Activated CD8-positive, alpha-beta T cell treated with anti-CD3 and anti-CD28 coated beads, Interleukin-2, amount 10 ng/mL, durations not matched to agents 7 days and 5 days (primary cell): ENCODE measurements around the gene DYSF. TPM values are rescaled to one million over a fixed set of nuclear protein-coding genes. Genes with fewer than 3 reads are reported as not detected.
A peak's percentile ranks its signal among the peaks of the same experiment; 100 is the strongest.

Experiments used
- ATAC-seq: fragments of 150-1000 bp; cut with Tn5 transposase; one replicate; pipeline ENCODE4 v1.10.0; 2021; ENCODE audit warnings: moderate library complexity
- CTCF ChIA-PET: fragments of 350-600 bp; sonication (Branson Sonifier 250); formaldehyde crosslinking; loops from one replicate; lab custom pipeline; 2021; ENCODE audit warnings: antibody characterized with exemption; lab: Charles Lee
- POLR2A ChIA-PET: fragments of 350-600 bp; sonication (Branson Sonifier 250); formaldehyde crosslinking; loops from one replicate; lab custom pipeline; 2021; ENCODE audit warnings: antibody characterized with exemption; lab: Charles Lee
- DNase-seq: peaks from one replicate; pipeline ENCODE4 v3.0.0-alpha.2; 2020
- H3K27ac Mint-ChIP-seq: one replicate; pipeline ENCODE4 v1.8.0; 2021; ENCODE audit warnings: mild to moderate bottlenecking, mixed read lengths
- H3K27me3 Mint-ChIP-seq: one replicate; pipeline ENCODE4 v1.8.0; 2021; ENCODE audit warnings: low read depth, mixed read lengths
- H3K36me3 Mint-ChIP-seq: one replicate; pipeline ENCODE4 v1.8.0; 2021; ENCODE audit warnings: low read depth, mixed read lengths
- H3K4me1 Mint-ChIP-seq: one replicate; pipeline ENCODE4 v1.8.0; 2021; ENCODE audit warnings: low read depth, mixed read lengths
- H3K4me3 Mint-ChIP-seq: one replicate; pipeline ENCODE4 v1.8.0; 2021; ENCODE audit warnings: mild to moderate bottlenecking, mixed read lengths
- H3K9me3 Mint-ChIP-seq: one replicate; pipeline ENCODE4 v1.8.0; 2022; ENCODE audit warnings: mixed read lengths; ENCODE audit not compliant: insufficient read depth
- total RNA-seq, 2 experiments: library from RNA; stranded (reverse); gene quantifications; one replicate each; pipeline ENCODE4 v1.2.3, GENCODE V29; 2021

DYSF gene
- total RNA-seq, 2 experiments from 2014 or later, result 3.4 to 4.7 TPM

DNA sequence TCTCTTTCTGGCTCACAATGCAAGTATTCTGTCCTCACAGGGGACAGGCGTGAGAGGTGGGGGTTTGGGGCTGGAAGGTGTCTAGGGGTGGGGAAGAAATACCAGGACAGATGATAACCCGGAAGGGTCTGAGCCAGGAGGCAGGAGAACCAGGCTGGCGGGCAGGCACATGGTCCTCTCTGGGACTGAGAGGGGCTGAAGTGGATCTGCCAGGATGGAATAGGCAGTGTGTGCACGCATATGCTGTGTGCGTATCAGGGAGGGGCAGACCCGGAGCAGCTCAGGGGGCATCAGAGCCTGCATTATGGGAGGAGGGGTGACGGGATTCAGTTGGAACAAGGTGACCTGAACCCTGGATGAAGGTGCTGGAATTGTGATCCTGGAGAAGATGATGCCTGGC, 157.3 kb downstream of the DYSF start:
- no peak for DNase-seq
- no peaks in the 10 kb centered on the region for H3K36me3 Mint-ChIP-seq
- ChIA-PET CTCF (interaction anchor here (1.7 kb wide), 1 partner anchor 187 kb away, joined by 5 read pairs; no protein-coding TSS in a partner anchor), POLR2A (no interaction called here)
- H3K9me3 Mint-ChIP-seq, result no peaks in the 10 kb centered on the region
- H3K4me1 Mint-ChIP-seq, result no peaks in the 10 kb centered on the region
- no peak overlapping the region for H3K4me3 Mint-ChIP-seq
- ATAC-seq, result no peak
- no peak overlapping the region for H3K27ac Mint-ChIP-seq
- H3K27me3 Mint-ChIP-seq, result peaks cover 7% of the 10 kb centered on the region

- POLR2A ChIA-PET, result no interaction called here
- CTCF ChIA-PET, result no interaction called here
- Mint-ChIP-seq H3K36me3 (no peaks in the 10 kb centered on the region), H3K9me3 (no peaks in the 10 kb centered on the region), H3K4me3 (no peak overlapping the region), H3K27ac (no peak overlapping the region), H3K4me1 (no peaks in the 10 kb centered on the region), H3K27me3 (peaks cover 5% of the 10 kb centered on the region)
- DNase-seq (no peak), ATAC-seq (no peak)
Measured at GRCh38 chr2:71611247-71611646, 157.9 kb downstream of the DYSF start.

DNA sequence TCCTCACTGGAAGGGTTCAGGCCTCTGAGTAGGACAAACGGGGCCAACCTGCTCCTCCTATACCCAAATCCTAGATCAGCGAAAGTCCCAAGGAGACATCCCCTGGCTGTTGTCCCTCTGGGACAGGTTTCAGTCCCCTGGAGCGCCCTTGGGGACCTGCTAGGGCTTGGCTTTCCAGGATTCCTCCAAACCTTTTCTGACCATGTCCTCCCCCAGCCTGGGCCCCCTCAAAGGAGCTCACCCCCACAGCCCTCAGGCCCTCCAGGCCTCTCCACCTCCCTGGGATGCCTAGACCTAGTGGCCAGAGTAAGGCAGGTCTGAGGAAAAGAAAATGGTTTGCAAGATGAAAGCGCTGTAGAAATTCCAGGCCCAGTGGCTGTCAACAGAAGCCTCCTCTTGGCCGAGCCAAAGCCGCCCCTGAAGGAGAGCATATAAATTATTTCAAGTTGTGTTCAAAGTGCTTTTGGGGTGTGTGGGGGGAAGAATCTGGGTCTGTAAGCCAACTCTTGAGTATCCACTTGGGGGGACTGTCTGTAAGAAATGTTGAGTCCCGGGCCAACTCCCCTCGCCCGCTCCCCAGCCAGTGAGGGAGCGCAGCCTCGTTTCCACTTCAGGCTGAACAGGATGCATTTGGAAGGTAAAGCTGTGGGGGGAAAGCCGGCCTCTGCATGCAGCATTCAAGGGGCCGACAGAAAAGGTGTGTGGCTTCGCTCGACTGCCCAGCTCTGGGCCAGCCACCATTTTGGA, 158.6 kb downstream of the DYSF start:
- Mint-ChIP-seq H3K27me3 (peaks cover 3% of the 10 kb centered on the region), H3K27ac (no peak overlapping the region), H3K4me3 (no peak overlapping the region), H3K4me1 (no peaks in the 10 kb centered on the region), H3K9me3 (no peaks in the 10 kb centered on the region), H3K36me3 (no peaks in the 10 kb centered on the region)
- DNase-seq (no peak), ATAC-seq (no peak)
- ChIA-PET POLR2A (no interaction called here), CTCF (no interaction called here)

DNA sequence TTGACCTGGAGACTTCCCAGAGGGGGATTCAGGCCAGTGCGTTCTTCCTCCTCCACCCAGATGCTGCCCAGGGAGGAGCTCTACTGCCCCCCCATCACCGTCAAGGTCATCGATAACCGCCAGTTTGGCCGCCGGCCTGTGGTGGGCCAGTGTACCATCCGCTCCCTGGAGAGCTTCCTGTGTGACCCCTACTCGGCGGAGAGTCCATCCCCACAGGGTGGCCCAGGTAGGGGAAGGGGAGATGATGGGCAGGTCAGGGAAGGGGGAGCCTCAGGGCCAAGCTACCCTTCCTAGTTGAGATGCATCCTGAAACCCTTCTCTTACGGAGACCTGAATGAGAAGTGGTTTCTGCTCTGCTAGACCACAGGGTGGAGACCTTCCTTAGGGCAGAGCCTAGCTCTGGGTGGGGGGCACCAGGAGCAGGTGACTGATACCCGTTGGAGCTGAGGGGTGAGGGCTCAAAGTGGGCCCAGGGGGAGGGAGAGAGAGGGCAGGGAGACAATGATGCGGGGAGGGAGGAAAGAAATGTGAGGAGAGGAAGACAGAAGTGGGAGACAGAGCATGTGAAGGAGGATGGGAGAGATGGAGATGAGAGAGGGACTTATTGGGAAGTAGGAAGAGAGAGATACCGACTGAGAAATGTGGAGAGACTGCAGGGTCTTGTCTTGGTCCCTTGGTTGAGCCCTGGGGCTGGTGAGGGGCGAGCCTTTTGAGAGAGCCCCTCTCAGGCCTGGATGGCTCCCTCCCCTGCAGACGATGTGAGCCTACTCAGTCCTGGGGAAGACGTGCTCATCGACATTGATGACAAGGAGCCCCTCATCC, 159.4 kb downstream of the DYSF start:
- Mint-ChIP-seq H3K4me3 (no peak overlapping the region), H3K4me1 (no peaks in the 10 kb centered on the region), H3K27me3 (no peaks in the 10 kb centered on the region), H3K27ac (no peak overlapping the region), H3K36me3 (no peaks in the 10 kb centered on the region), H3K9me3 (no peaks in the 10 kb centered on the region)
- POLR2A ChIA-PET, result no interaction called here
- CTCF ChIA-PET, result no interaction called here
- ATAC-seq (no peak), DNase-seq (no peak)

- DNase-seq (no peak), ATAC-seq (no peak)
- POLR2A ChIA-PET, result no interaction called here
- CTCF ChIA-PET, result no interaction called here
- no peak overlapping the region for H3K27ac Mint-ChIP-seq
- H3K36me3 Mint-ChIP-seq, result no peaks in the 10 kb centered on the region
- no peak overlapping the region for H3K4me3 Mint-ChIP-seq
- H3K27me3 Mint-ChIP-seq, result no peaks in the 10 kb centered on the region
- no peaks in the 10 kb centered on the region for H3K9me3 Mint-ChIP-seq
- no peaks in the 10 kb centered on the region for H3K4me1 Mint-ChIP-seq
Measured at GRCh38 chr2:71613403-71613952, 160.1 kb downstream of the DYSF start.

DNA sequence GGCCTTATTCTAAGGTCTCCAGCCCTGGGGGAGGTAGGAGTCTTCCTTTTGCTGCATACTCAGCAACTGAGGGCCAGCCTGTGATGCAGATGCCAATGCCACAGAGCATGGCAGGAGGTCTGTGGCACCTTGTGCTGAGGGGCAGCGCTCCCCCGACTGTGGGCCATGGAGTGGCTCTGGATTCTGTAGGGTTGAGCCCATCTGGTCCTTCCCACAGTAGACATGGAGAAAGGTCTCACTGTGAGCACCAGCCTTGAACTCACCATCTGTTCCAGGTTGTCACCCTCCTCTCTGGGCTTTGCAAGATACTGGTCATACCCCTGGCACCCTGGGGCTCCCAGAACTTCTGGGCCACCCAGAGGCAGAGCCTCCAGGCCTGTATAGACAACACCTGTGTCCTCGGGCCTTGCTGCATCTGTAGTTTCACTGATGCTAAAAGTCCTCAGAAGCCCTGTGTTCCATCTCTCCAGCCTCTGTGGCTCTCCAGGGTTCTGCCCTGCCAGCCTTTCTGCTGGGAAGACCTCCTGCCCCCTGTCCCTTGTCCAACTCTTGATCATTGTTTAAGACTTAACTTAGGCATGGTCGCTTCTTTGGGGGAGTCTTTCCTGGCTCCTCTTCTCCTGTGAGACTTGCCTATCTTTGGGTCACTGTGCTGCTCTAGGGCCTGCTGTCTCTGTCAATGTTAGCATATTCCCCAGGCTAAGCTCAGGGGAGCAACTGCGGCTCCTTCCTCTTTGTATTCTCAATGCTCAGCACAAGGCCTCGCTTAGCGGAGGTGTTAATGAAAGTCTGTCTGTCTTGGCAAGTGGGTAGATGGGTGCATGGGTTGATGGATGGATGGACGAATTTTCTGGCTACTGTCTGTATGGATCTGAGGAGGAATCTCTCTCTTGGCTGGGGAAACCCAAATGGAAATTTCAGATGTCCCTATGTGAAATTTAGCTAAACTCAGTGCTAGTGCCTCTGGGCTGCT, 160.9 kb downstream of the DYSF start:
- no peak for DNase-seq
- CTCF ChIA-PET, result no interaction called here
- Mint-ChIP-seq H3K4me1 (no peaks in the 10 kb centered on the region), H3K36me3 (no peaks in the 10 kb centered on the region), H3K27me3 (no peaks in the 10 kb centered on the region), H3K27ac (no peak overlapping the region), H3K4me3 (no peak overlapping the region), H3K9me3 (no peaks in the 10 kb centered on the region)
- POLR2A ChIA-PET, result no interaction called here
- ATAC-seq, result no peak

DNA sequence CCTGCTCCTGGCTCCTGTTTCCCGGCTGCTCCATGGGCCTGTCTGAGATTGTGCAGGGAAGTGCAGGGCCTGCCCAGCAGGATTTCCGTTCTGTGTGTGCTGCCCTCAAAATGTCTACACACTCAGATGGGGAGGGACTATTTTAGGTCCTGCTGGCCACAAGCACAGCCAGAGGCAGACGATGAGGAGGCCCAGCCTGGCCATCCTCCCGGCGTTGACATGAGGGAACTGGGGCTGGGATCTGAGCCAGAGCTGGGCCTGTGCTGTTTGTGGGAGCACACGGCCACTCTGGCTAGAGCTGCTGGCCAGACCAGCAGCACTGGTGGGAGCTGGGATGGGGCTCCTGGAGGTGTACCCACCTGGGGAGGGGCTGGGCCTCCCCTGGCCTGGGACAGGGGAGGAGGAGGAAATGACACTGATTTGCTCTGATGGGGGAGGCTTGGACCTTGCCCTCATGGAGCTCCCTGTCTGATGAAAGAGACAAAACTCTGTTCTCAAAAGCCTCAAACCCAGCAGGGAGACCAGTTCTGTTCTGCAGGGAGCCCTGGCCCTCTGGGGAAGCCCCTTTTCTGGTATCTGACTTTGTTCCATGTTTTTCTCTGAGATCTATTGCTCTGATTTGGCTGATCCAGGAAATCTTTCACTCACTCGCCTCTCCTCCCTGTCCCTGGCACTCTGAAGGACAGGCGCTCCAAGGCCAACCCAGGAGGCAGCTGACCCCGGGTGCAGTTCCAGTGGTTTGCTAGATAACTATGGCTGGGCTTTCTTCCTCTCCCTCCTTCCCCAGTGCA, 161.8 kb downstream of the DYSF start:
- no peak for DNase-seq
- CTCF ChIA-PET, result no interaction called here
- Mint-ChIP-seq H3K36me3 (no peaks in the 10 kb centered on the region), H3K27ac (no peak overlapping the region), H3K4me1 (no peaks in the 10 kb centered on the region), H3K4me3 (no peak overlapping the region), H3K9me3 (no peaks in the 10 kb centered on the region), H3K27me3 (no peaks in the 10 kb centered on the region)
- POLR2A ChIA-PET, result no interaction called here
- no peak for ATAC-seq

DNA sequence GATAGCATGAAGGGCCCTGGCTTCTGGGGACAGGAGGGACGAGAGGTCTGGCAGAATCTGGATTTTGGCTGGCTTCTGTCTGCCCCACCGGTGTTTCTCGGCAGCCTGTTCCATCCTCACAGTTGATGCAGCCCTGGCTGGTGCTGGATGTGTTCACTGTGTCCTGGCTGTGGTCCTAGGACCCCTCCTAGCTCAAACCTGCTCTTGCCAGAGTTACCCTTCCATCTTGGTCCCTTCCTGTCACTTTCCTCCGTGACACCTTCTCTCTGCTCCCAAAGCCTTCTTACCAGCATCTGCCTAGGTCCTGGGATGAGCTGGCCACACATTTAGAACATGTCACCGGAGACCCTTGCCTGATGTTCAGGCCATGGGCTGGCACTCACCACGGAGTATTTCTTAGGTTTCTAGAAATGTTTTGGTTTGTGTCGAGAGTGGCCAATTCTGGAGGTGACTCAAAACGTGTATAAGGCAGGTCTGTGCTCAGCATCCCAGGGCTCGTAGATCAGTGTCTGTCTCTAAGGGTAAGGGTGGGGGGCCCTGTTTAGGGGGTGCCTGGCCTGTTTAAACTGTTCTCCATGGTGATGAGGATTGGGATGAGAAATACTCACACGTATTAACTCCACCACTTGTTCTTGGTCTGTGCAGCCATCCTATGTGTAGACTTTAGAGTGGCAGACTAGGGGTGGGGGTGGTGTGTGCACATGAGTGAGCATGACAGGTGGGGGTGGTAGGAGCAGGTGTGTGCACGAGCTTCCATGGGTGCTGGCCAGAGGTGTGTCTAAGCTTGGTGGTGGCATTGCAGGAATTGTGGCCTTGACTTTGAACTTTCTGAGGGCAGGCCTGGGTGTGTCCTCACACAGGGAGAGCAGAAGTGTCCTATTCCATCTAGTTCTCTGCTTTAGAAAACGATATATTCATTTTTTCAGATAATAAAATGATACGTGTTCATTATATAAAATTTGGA, 162.7 kb downstream of the DYSF start:
- Mint-ChIP-seq H3K27ac (no peak overlapping the region), H3K4me1 (no peaks in the 10 kb centered on the region), H3K36me3 (no peaks in the 10 kb centered on the region), H3K4me3 (no peak overlapping the region), H3K27me3 (no peaks in the 10 kb centered on the region), H3K9me3 (no peaks in the 10 kb centered on the region)
- POLR2A ChIA-PET, result no interaction called here
- CTCF ChIA-PET, result no interaction called here
- ATAC-seq, result no peak
- peak; percentile 6 for DNase-seq

- H3K4me3 Mint-ChIP-seq, result no peak overlapping the region
- POLR2A ChIA-PET, result no interaction called here
- CTCF ChIA-PET, result no interaction called here
- H3K27me3 Mint-ChIP-seq, result no peaks in the 10 kb centered on the region
- H3K36me3 Mint-ChIP-seq, result no peaks in the 10 kb centered on the region
- H3K9me3 Mint-ChIP-seq, result no peaks in the 10 kb centered on the region
- no peak overlapping the region for H3K27ac Mint-ChIP-seq
- no peak for ATAC-seq
- DNase-seq, result peak; percentile 14
- H3K4me1 Mint-ChIP-seq, result no peaks in the 10 kb centered on the region
Measured at GRCh38 chr2:71617266-71617665, 163.9 kb downstream of the DYSF start.

DNA sequence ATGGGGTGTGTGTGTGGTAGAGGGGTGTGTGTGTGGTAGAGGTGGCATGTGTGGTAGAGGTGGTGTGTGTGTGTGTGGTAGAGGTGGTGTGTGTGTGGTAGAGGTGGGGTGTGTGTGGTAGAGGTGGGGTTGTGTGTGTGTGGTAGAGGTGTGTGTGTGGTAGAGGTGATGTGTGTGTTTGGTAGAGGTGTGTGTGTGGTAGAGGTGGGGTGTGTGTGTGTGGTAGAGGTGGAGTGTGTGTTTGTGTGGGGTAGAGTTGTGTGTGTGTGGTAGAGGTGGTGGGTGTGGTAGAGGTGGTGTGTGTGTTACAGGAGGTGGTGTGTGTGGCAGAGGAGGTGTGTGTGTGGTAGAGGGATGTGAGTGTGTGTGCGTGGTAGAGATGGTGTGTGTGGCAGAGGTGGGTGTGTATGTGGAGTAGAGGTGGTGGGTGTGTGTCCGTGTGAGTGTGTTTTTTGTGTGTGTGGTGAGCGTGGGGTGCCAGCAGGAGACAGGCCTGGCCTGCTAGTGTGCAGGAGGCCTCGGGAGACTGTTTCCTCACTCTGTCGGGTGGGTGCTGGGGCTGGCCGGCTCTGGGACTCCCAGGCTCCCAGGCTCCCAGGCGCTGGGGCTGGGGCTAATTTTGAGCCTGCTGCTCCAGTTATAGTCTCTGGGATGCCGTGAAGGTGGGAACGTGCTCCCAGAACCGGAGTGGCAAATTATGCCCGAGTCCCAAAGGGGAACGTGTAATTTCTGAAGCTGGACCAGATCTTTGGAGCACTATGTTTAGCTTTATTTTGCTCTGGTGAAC, 165.2 kb downstream of the DYSF start:
- DNase-seq (peak; percentile 19), ATAC-seq (peak; percentile 59)
- Mint-ChIP-seq H3K36me3 (no peaks in the 10 kb centered on the region), H3K4me1 (no peaks in the 10 kb centered on the region), H3K27me3 (no peaks in the 10 kb centered on the region), H3K9me3 (no peaks in the 10 kb centered on the region), H3K4me3 (no peak overlapping the region), H3K27ac (no peak overlapping the region)
- ChIA-PET CTCF (no interaction called here), POLR2A (interaction anchor here (0.6 kb wide), 1 partner anchor 335 kb away, joined by 3 read pairs; no protein-coding TSS in a partner anchor)
